Left hindlimb (tissue), 1 donor: Measurements from ENCODE around the gene IQGAP3.

ENCODE experiments used
- DNase-seq: peaks from one replicate; pipeline ENCODE4 v3.0.0-alpha.2; 2018

The IQGAP3 gene

GRCh38 chr1:156477526-156478249 lies 94.7 kb downstream of the IQGAP3 start:
- no peak for DNase-seq

GRCh38 chr1:156476501-156477298 lies 95.7 kb downstream of the IQGAP3 start:
- DNase-seq, result no peak

- no peak for DNase-seq
Observed at GRCh38 chr1:156475568-156476500, 96.5 kb downstream of the IQGAP3 start.
